A549 (cell line): ENCODE measurements around the gene MYADM.

Source experiments
- CBX2 ChIP-seq: fragments of 200-600 bp; sonication (generic); IDR thresholded peaks from 2 replicates; pipeline ENCODE4 v1.6.1; 2016; ENCODE audit warnings: low read depth, mild to moderate bottlenecking, borderline replicate concordance
- CTCF ChIP-seq: fragments of >200 bp; sonication (Bioruptor Twin); formaldehyde crosslinking; IDR thresholded peaks from 3 replicates; pipeline ENCODE4 v1.5.1; 2016
- ELK1 ChIP-seq: fragments of 150-350 bp; IDR thresholded peaks from 2 replicates; pipeline ENCODE4 v1.6.1; 2014; ENCODE audit warnings: low read depth, mild to moderate bottlenecking, low read length
- EP300 ChIP-seq, 2 experiments: fragments of >200 bp; sonication (Bioruptor Twin); formaldehyde crosslinking; IDR thresholded peaks; 2 replicates in 1 of 2; 3 replicates in 1 of 2; pipeline ENCODE4 v1.6.1; 2016 to 2017
- POLR2A ChIP-seq: IDR thresholded peaks from 2 replicates; pipeline ENCODE4 v1.6.1; 2012; ENCODE audit warnings: mild to moderate bottlenecking, low read length
- REST ChIP-seq: fragments of 200-600 bp; sonication (generic); IDR thresholded peaks from 2 replicates; pipeline ENCODE4 v1.6.1; 2016; ENCODE audit warnings: antibody characterized with exemption, mild to moderate bottlenecking, moderate library complexity
- RFX5 ChIP-seq: fragments of 450-650 bp; IDR thresholded peaks from 2 replicates; pipeline ENCODE4 v1.7.1; 2014; ENCODE audit warnings: antibody characterized with exemption, mild to moderate bottlenecking, moderate library complexity
- SREBF2 ChIP-seq: fragments of 450-650 bp; IDR thresholded peaks from 2 replicates; pipeline ENCODE4 v1.6.1; 2014; ENCODE audit warnings: mild to moderate bottlenecking, moderate library complexity
- USF2 ChIP-seq: fragments of 450-650 bp; IDR thresholded peaks from 2 replicates; pipeline ENCODE4 v1.6.1; 2014; ENCODE audit warnings: antibody characterized with exemption
- TF ChIP-seq, protein P1 (sequence below): IDR thresholded peaks from 2 replicates; pipeline ENCODE4 v1.6.1; 2012

GRCh38 chr19:53900191-53900860 lies 32.6 kb downstream of the MYADM start:
- TF ChIP-seq CTCF (no peak), RFX5 (no peak), POLR2A (no peak), REST (no peak), CBX2 (no peak), ELK1 (no peak), SREBF2 (no peak), USF2 (no peak), EP300 (IDR thresholded peaks at IDR 0.05) (no peak)
- TF ChIP-seq, protein P1, sequence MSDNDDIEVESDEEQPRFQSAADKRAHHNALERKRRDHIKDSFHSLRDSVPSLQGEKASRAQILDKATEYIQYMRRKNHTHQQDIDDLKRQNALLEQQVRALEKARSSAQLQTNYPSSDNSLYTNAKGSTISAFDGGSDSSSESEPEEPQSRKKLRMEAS = no peak
